Mesothelial cell of epicardium (in vitro differentiated cells): ENCODE measurements around the gene SPATA13. TPM values are rescaled to one million over a fixed set of nuclear protein-coding genes. Genes with fewer than 3 reads are reported as not detected.

Source experiments
- DNase-seq, 2 experiments: peaks; one replicate each; pipeline ENCODE4 v3.0.0; 2021; ENCODE audit warnings: low spot score in 2 of 2; ENCODE audit not compliant: unreplicated experiment in 2 of 2
- H3K27ac Mint-ChIP-seq: 2 replicates; pipeline ENCODE4 v1.8.0; 2021; ENCODE audit warnings: mixed read lengths
- H3K27me3 Mint-ChIP-seq: 2 replicates; pipeline ENCODE4 v1.8.0; 2021; ENCODE audit warnings: low read depth, mixed read lengths
- H3K36me3 Mint-ChIP-seq: 2 replicates; pipeline ENCODE4 v1.8.0; 2021; ENCODE audit warnings: mixed read lengths
- H3K4me1 Mint-ChIP-seq: 2 replicates; pipeline ENCODE4 v1.8.0; 2021; ENCODE audit warnings: mixed read lengths
- H3K4me3 Mint-ChIP-seq: 2 replicates; pipeline ENCODE4 v1.8.0; 2021; ENCODE audit warnings: mild to moderate bottlenecking, moderate library complexity, mixed read lengths
- H3K9me3 Mint-ChIP-seq: 2 replicates; pipeline ENCODE4 v1.8.0; 2021; ENCODE audit warnings: mixed read lengths
- total RNA-seq: library from RNA; stranded (reverse); gene quantifications from 3 replicates; pipeline ENCODE4 v1.2.1, GENCODE V29; 2021
- TF ChIP-seq, protein P1 (sequence below): fragments of 200-600 bp; sonication (generic); IDR thresholded peaks from one replicate; pipeline ENCODE4 v1.5.0; 2021; ENCODE audit warnings: antibody characterized with exemption; ENCODE audit not compliant: unreplicated experiment

SPATA13 gene
- total RNA-seq, 1 donor from 2014 or later = 3.8 TPM

DNA sequence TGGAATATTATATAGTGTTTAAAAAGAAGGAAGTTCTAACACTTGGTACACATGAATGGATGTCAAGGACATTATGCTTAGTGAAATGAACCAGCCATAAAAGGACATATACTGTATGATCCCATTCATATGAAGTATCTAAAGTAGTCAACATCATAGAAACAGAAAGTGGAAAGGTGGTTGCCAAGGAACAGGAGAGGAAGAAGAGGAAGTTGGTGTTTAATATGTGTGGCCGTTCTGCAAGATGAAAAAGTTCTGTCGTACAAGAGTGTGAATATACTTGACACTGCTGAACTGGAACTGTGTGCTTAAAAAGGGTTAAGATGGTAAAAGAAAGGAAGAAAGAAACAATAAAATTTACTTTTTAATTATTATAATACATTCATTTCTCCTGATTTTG lies 115.8 kb downstream of the SPATA13 start:
- Mint-ChIP-seq H3K4me1 (peaks cover 34% of the 10 kb centered on the region), H3K9me3 (no peaks in the 10 kb centered on the region), H3K27me3 (no peaks in the 10 kb centered on the region), H3K27ac (no peak overlapping the region), H3K4me3 (no peak overlapping the region), H3K36me3 (no peaks in the 10 kb centered on the region)
- TF ChIP-seq, protein P1, sequence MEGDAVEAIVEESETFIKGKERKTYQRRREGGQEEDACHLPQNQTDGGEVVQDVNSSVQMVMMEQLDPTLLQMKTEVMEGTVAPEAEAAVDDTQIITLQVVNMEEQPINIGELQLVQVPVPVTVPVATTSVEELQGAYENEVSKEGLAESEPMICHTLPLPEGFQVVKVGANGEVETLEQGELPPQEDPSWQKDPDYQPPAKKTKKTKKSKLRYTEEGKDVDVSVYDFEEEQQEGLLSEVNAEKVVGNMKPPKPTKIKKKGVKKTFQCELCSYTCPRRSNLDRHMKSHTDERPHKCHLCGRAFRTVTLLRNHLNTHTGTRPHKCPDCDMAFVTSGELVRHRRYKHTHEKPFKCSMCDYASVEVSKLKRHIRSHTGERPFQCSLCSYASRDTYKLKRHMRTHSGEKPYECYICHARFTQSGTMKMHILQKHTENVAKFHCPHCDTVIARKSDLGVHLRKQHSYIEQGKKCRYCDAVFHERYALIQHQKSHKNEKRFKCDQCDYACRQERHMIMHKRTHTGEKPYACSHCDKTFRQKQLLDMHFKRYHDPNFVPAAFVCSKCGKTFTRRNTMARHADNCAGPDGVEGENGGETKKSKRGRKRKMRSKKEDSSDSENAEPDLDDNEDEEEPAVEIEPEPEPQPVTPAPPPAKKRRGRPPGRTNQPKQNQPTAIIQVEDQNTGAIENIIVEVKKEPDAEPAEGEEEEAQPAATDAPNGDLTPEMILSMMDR = no peak
- no peak for DNase-seq

DNA sequence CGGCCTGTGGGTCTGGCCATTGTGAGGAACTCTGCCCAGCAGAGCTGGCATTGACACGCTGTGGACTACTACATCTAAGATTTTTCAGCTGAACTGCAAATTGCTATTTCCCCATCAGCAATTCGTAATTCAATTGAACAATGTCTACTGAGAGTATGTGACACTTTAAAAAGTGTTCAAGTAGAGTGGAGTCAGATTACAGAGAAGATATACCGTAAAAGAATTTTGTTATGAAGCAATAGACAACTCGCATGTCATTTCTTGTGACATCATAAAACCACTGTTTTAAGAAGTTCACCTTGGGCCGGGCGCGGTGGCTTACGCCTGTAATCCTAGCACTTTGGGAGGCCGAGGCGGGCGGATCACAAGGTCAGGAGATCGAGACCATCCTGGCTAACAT lies 116.3 kb downstream of the SPATA13 start:
- no peak for DNase-seq
- Mint-ChIP-seq H3K27me3 (no peaks in the 10 kb centered on the region), H3K27ac (no peak overlapping the region), H3K9me3 (no peaks in the 10 kb centered on the region), H3K4me1 (peaks cover 29% of the 10 kb centered on the region), H3K36me3 (no peaks in the 10 kb centered on the region), H3K4me3 (no peak overlapping the region)
- TF ChIP-seq, protein P1 = no peak

DNA sequence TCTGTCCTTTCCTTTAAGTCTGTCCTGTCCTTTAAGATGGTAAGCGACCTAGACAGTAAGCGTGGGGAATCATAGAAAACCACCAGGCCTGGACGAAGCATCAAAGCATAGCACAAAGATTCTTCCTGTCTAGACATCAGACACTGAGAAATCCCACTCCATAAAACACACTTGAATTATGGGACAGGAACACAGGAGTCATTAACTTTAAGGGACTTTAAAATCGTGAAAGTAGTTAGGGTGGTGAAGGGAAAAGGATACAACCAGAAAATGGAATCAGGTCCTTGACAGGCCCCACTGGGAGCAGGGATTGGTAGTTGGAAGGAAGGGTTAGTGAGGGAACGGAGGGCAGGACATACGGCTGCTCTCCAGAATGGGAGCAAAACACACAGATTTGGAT lies 117.2 kb downstream of the SPATA13 start:
- no peak for DNase-seq
- Mint-ChIP-seq H3K27me3 (no peaks in the 10 kb centered on the region), H3K36me3 (no peaks in the 10 kb centered on the region), H3K9me3 (no peaks in the 10 kb centered on the region), H3K4me3 (no peak overlapping the region), H3K4me1 (peaks cover 28% of the 10 kb centered on the region), H3K27ac (peak overlapping the region; percentile 2)
- TF ChIP-seq, protein P1 = no peak

DNA sequence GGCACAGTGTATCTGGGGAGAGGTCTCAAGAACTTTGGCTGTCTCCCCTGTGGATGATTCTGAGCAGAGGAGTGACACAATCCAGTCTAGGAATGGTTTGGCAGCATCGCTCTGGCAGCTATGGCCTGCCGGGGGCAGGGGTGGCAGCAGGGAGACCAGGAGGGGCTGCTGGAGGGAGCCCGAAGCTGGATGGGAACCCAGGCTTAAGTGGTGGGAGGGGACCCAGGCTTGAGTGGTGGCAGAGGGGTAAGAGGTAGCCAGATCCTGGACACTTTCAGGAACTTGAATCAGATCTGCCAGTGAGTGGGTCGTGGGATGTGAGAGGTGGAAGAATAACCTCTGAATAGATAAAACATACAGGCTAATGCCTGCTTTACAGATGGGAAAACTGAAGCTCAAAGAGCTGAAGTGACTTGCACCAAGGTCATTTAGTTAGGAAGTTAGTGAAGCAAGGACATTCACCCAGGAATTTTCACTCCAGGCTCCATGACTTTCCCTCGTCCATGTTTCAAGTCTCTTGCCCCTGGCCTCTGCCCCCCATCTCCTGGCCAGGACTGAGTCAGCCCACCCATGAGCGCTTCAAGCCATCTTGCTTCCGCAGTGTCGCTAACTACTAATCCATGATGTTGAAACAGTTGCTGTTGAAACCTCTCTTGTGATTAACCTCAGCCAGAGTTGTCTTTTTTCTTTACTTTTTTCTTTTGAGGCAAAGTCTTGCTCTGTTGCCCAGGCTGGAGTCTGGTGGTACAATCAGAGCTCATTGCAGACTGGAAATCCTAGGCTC lies 119.0 kb downstream of the SPATA13 start:
- Mint-ChIP-seq H3K27me3 (no peaks in the 10 kb centered on the region), H3K4me3 (no peak overlapping the region), H3K4me1 (peaks cover 19% of the 10 kb centered on the region), H3K27ac (no peak overlapping the region), H3K36me3 (no peaks in the 10 kb centered on the region), H3K9me3 (no peaks in the 10 kb centered on the region)
- DNase-seq = no peak
- TF ChIP-seq, protein P1 = no peak

DNA sequence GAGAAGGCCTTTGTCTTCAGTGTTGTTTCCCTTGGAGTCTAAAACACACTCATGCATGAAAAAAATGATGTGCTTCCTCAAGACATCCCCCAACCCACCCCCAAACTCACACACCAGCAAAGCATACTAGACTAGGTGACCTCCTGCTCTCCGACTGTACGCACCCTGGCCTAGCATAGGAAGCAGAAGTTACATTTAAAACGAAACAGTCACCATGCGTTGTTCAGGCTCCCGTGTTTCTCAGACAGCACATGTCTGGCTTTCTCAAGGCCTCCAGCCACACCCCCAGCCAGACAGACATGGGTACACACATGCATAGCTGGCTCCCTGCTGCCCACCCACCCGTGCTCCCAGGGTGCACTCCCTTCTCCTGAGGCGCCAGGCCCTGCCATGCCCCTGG lies 120.2 kb downstream of the SPATA13 start:
- Mint-ChIP-seq H3K4me1 (peaks cover 13% of the 10 kb centered on the region), H3K27me3 (no peaks in the 10 kb centered on the region), H3K9me3 (no peaks in the 10 kb centered on the region), H3K36me3 (no peaks in the 10 kb centered on the region), H3K27ac (no peak overlapping the region), H3K4me3 (no peak overlapping the region)
- TF ChIP-seq, protein P1 = no peak
- DNase-seq = no peak
